ENCODE data around the gene NPFFR1. TPM values are rescaled to one million over a fixed set of nuclear protein-coding genes. Genes with fewer than 3 reads are reported as not detected.

NPFFR1 gene
- total RNA-seq, 4 donors from 2014 or later = 0.03 TPM; not detected in 3

GRCh38 chr10:70317272-70317942 lies 33.6 kb upstream of the NPFFR1 start:
- intact Hi-C loops (cut with DNase I; ENCODE audit: low total_unique reads) (no loop called here), in situ Hi-C loops (cut with MboI; ENCODE audit: low sequenced_read_pairs in 4 of 4) (no loop called here)
- TF ChIP-seq CTCF (IDR thresholded peaks at IDR 0.05 in 4 of 5, conservative IDR thresholded peaks at IDR 0.05 in 1 of 5) = no peak
- TF ChIP-seq POLR2A (IDR thresholded peaks at IDR 0.05) = no peak
- Histone ChIP-seq H3K27ac (no peak overlapping the region), H3K9me3 (no peaks in the 10 kb centered on the region), H3K36me3 (no peaks in the 10 kb centered on the region), H3K4me1 (peaks cover 0 to 13% of the 10 kb centered on the region in 2 donors), H3K4me3 (no peak overlapping the region), H3K27me3 (no peaks in the 10 kb centered on the region)
- ATAC-seq (no peak), DNase-seq (no peak)

GRCh38 chr10:70315815-70316214 lies 32.0 kb upstream of the NPFFR1 start:
- Histone ChIP-seq H3K27ac (no peak overlapping the region), H3K27me3 (no peaks in the 10 kb centered on the region), H3K4me3 (no peak overlapping the region), H3K36me3 (no peaks in the 10 kb centered on the region), H3K4me1 (peaks cover 0 to 9% of the 10 kb centered on the region in 2 donors), H3K9me3 (no peaks in the 10 kb centered on the region)
- in situ Hi-C loops (cut with MboI; ENCODE audit: low sequenced_read_pairs in 4 of 4) = no loop called here
- intact Hi-C loops (cut with DNase I; ENCODE audit: low total_unique reads) = no loop called here
- DNase-seq = no peak
- ATAC-seq = no peak
- no peak for TF ChIP-seq POLR2A (IDR thresholded peaks at IDR 0.05)
- TF ChIP-seq CTCF (IDR thresholded peaks at IDR 0.05 in 4 of 5, conservative IDR thresholded peaks at IDR 0.05 in 1 of 5) = no peak

- ATAC-seq = no peak
- DNase-seq = no peak
- in situ Hi-C loops (cut with MboI; ENCODE audit: low sequenced_read_pairs in 4 of 4) (no loop called here), intact Hi-C loops (cut with DNase I; ENCODE audit: low total_unique reads) (no loop called here)
- H3K4me3 ChIP-seq = no peak overlapping the region
- no peaks in the 10 kb centered on the region for H3K9me3 ChIP-seq
- H3K4me1 ChIP-seq = peaks cover 0 to 4% of the 10 kb centered on the region in 2 donors
- no peak overlapping the region for H3K27ac ChIP-seq
- no peaks in the 10 kb centered on the region for H3K36me3 ChIP-seq
- no peak for TF ChIP-seq POLR2A (IDR thresholded peaks at IDR 0.05)
- TF ChIP-seq CTCF (IDR thresholded peaks at IDR 0.05 in 4 of 5, conservative IDR thresholded peaks at IDR 0.05 in 1 of 5) = no peak
- no peaks in the 10 kb centered on the region for H3K27me3 ChIP-seq
These were observed 31.5 kb upstream of the NPFFR1 start for GRCh38 chr10:70315276-70315675.

GRCh38 chr10:70312972-70313371 lies 29.2 kb upstream of the NPFFR1 start:
- no peak for TF ChIP-seq CTCF (IDR thresholded peaks at IDR 0.05 in 4 of 5, conservative IDR thresholded peaks at IDR 0.05 in 1 of 5)
- no peak for TF ChIP-seq POLR2A (IDR thresholded peaks at IDR 0.05)
- intact Hi-C loops (cut with DNase I; ENCODE audit: low total_unique reads) = no loop called here
- DNase-seq (no peak), ATAC-seq (peak in 1 of 2 donors; percentile 30)
- Histone ChIP-seq H3K4me1 (peaks cover 0 to 4% of the 10 kb centered on the region in 2 donors), H3K9me3 (no peaks in the 10 kb centered on the region), H3K27me3 (no peaks in the 10 kb centered on the region), H3K27ac (no peak overlapping the region), H3K4me3 (no peak overlapping the region), H3K36me3 (no peaks in the 10 kb centered on the region)
- in situ Hi-C loops (cut with MboI; ENCODE audit: low sequenced_read_pairs in 4 of 4) = no loop called here

- DNase-seq = no peak
These were observed 28.4 kb upstream of the NPFFR1 start for GRCh38 chr10:70312249-70312648.

More at GRCh38 chr10:70312249-70312648, 28.4 kb upstream of the NPFFR1 start:
- Histone ChIP-seq H3K27me3 (no peaks in the 10 kb centered on the region), H3K27ac (no peak overlapping the region), H3K4me3 (no peak overlapping the region), H3K4me1 (peaks cover 0 to 4% of the 10 kb centered on the region in 2 donors), H3K36me3 (no peaks in the 10 kb centered on the region), H3K9me3 (no peaks in the 10 kb centered on the region)
- ATAC-seq = no peak
- TF ChIP-seq CTCF (IDR thresholded peaks at IDR 0.05 in 4 of 5, conservative IDR thresholded peaks at IDR 0.05 in 1 of 5) (no peak), POLR2A (IDR thresholded peaks at IDR 0.05) (no peak)
- in situ Hi-C loops (cut with MboI; ENCODE audit: low sequenced_read_pairs in 4 of 4) (no loop called here), intact Hi-C loops (cut with DNase I; ENCODE audit: low total_unique reads) (no loop called here)
